Activated CD4-positive, alpha-beta memory T cell treated with anti-CD3 and anti-CD28 coated beads for 36 hours (primary cell): ENCODE data around the gene PHACTR1. TPM values are rescaled to one million over a fixed set of nuclear protein-coding genes. Genes with fewer than 3 reads are reported as not detected.

Experiments used
- CTCF ChIA-PET: fragments of 350-600 bp; sonication (Branson Sonifier 250); formaldehyde crosslinking; loops from one replicate; lab custom pipeline; 2021; ENCODE audit warnings: antibody characterized with exemption, inconsistent platforms; lab: Charles Lee
- POLR2A ChIA-PET: fragments of 350-600 bp; sonication (Branson Sonifier 250); formaldehyde crosslinking; loops from one replicate; lab custom pipeline; 2021; ENCODE audit warnings: antibody characterized with exemption; lab: Charles Lee
- DNase-seq: peaks from one replicate; pipeline ENCODE4 v3.0.0-alpha.2; 2020
- H3K27ac Mint-ChIP-seq: one replicate; pipeline ENCODE4 v1.8.0; 2021; ENCODE audit warnings: mixed read lengths
- H3K27me3 Mint-ChIP-seq: one replicate; pipeline ENCODE4 v1.8.0; 2021; ENCODE audit warnings: mixed read lengths
- H3K36me3 Mint-ChIP-seq: one replicate; pipeline ENCODE4 v1.8.0; 2021; ENCODE audit warnings: mixed read lengths
- H3K4me1 Mint-ChIP-seq: one replicate; pipeline ENCODE4 v1.8.0; 2021; ENCODE audit warnings: low read depth, mixed read lengths
- H3K4me3 Mint-ChIP-seq: one replicate; pipeline ENCODE4 v1.8.0; 2021; ENCODE audit warnings: mild to moderate bottlenecking, mixed read lengths
- H3K9me3 Mint-ChIP-seq: one replicate; pipeline ENCODE4 v1.8.0; 2021; ENCODE audit warnings: mixed read lengths
- intact Hi-C: fragments of 100-400 bp; cut with micrococcal nuclease; formaldehyde crosslinking; loops from one replicate; pipeline ENCODE4 v1.15.1; 2023
- total RNA-seq, 2 experiments: library from RNA; stranded (reverse); gene quantifications; one replicate each; pipeline ENCODE4 v1.2.3, GENCODE V29; 2021

The PHACTR1 gene
- total RNA-seq, 2 experiments from 2014 or later: not detected

DNA sequence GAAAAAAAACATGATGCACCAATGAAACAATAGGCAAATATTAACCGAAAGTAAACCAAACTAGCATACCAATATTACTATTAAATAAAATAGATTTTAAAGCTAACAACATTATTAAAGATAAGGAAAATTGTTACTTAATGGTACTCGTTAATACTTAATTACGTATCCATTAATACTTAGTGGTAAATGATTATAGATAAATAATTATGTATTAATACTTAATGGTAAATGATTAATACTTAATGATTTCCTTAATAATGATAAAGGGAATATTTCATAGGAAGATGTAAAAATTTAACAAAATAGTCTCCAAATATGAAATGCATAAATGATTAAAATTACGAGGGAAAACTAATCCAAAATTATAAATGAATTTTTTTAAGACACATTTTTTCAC, 278.9 kb downstream of the PHACTR1 start:
- H3K4me3 Mint-ChIP-seq: no peak overlapping the region
- no peak for DNase-seq
- no peaks in the 10 kb centered on the region for H3K9me3 Mint-ChIP-seq
- intact Hi-C loops: no loop called here
- H3K4me1 Mint-ChIP-seq: no peaks in the 10 kb centered on the region
- ChIA-PET POLR2A (no interaction called here), CTCF (no interaction called here)
- H3K27me3 Mint-ChIP-seq: peaks cover 12% of the 10 kb centered on the region
- H3K27ac Mint-ChIP-seq: no peak overlapping the region
- no peaks in the 10 kb centered on the region for H3K36me3 Mint-ChIP-seq

DNA sequence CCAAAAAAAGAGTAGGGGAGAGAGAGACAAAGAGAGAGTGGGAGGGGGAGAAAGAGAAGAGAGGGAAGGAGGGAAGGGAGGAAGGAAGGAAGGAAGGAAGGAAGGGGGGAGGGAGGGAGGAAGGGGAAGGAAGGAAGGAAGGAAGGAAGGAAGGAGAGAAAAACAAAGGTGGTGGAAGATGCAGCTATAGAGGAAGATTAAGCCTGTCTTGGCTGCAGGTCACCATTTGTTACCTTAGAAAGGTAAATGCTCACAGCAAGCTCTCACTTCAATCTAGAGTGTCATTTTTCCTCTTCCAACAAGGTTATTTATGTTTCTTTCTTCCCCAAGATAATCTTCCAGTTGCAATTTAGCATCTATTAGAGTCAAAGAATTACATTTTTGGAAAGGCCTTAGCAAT, 284.0 kb downstream of the PHACTR1 start:
- Mint-ChIP-seq H3K27ac (no peak overlapping the region), H3K9me3 (no peaks in the 10 kb centered on the region), H3K4me1 (no peaks in the 10 kb centered on the region), H3K36me3 (no peaks in the 10 kb centered on the region), H3K4me3 (no peak overlapping the region), H3K27me3 (peaks cover 3% of the 10 kb centered on the region)
- CTCF ChIA-PET: no interaction called here
- DNase-seq: no peak
- POLR2A ChIA-PET: no interaction called here
- intact Hi-C loops: no loop called here

DNA sequence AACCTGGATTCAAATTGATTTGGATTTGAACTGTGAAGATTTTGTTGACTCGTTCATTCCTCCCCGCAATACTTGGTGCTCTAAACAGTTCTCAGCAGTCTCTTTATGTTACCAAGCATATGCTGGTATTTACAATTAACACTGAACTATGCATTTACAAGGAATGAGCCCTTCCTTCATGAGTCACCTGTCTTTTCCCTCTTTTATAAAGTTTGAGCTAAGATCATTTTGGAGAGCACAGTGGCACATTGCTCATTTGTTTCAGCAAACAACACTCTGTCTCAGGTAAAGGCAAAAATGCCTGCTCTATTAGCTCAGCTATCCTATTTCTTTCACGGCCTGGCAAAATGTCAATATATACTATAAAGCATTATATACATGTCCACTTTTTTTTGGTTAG, 285.4 kb downstream of the PHACTR1 start:
- CTCF ChIA-PET: interaction anchor here (0.6 kb wide), 1 partner anchor 125 kb away, joined by 3 read pairs; no protein-coding TSS in a partner anchor
- no peak for DNase-seq
- Mint-ChIP-seq H3K4me3 (no peak overlapping the region), H3K9me3 (no peaks in the 10 kb centered on the region), H3K36me3 (no peaks in the 10 kb centered on the region), H3K27ac (no peak overlapping the region), H3K4me1 (no peaks in the 10 kb centered on the region), H3K27me3 (peaks cover 6% of the 10 kb centered on the region)
- intact Hi-C loops: no loop called here
- POLR2A ChIA-PET: no interaction called here

DNA sequence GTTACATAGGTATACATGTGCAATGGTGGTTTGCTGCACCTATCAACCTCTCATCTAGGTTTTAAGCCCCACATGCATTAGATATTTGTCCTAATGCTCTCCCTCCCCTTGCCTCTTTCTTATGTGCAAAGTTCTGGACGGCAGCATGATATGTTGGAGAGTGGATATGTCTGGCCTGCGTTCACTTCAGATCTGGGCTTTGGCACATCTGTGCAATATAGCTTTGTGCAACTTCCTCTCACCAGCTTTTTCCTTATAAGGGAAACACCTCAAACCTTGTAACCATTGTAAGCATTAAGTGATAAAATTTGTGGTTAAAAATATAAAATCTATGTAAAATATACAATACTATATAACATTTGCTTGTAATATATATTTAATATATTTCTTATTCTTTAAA, 288.0 kb downstream of the PHACTR1 start:
- intact Hi-C loops: no loop called here
- Mint-ChIP-seq H3K27me3 (peaks cover 10% of the 10 kb centered on the region), H3K9me3 (no peaks in the 10 kb centered on the region), H3K4me1 (no peaks in the 10 kb centered on the region), H3K36me3 (no peaks in the 10 kb centered on the region), H3K4me3 (no peak overlapping the region), H3K27ac (no peak overlapping the region)
- CTCF ChIA-PET: no interaction called here
- no peak for DNase-seq
- POLR2A ChIA-PET: no interaction called here

DNA sequence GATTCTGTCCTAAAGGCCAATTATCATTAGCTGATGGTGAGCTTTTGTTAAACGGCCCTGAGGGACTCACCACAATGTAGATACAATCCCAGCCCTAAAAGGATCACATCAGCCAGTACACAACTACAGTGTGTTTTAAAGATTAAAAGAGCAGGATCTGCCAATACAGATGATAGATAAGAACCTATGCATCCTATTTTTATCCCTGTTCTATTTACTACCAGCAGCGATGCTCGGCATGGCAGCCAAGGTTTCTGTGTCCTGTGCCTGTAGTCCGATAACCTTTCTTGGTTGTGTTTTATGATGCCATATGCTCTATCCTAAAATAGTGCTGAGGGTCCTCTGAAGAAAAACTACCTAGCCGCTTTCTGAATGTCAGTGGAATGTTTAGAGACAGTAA, 289.4 kb downstream of the PHACTR1 start:
- intact Hi-C loops: no loop called here
- H3K36me3 Mint-ChIP-seq: no peaks in the 10 kb centered on the region
- no peak overlapping the region for H3K4me3 Mint-ChIP-seq
- H3K27me3 Mint-ChIP-seq: peaks cover 19% of the 10 kb centered on the region
- H3K9me3 Mint-ChIP-seq: no peaks in the 10 kb centered on the region
- ChIA-PET POLR2A (no interaction called here), CTCF (no interaction called here)
- H3K27ac Mint-ChIP-seq: no peak overlapping the region
- no peaks in the 10 kb centered on the region for H3K4me1 Mint-ChIP-seq
- no peak for DNase-seq

DNA sequence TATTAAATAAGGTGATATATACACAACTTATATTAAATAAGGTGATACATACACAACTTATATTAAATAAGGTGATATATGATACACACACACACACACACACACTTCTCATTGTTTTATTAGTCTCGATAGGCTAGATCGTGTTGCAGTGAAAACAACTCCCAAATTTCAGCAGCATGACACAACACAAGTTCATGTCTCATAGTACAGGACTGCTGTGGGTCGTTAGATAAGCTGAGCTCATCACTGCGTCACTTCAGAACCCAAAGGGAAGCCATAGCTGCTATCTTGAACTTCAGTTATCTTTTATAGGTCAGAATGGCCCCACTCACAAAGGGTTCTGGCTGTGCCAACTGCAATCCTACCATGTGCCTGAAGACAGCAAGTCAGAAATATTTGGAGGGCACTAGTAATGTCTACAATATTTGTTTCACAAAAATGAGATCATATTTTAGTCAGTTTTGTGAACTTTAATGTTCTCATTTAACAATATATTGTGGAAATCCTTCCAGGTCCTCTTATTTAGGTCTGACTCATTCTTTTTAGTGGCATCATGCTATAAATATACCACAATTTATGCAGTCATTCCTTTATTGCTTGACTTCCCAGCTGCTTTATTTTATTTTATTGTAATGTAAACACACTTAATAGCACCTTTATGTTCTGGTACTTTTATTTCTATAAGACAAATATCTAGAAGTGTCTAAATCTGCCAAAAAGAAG, 290.2 kb downstream of the PHACTR1 start:
- POLR2A ChIA-PET: no interaction called here

DNA sequence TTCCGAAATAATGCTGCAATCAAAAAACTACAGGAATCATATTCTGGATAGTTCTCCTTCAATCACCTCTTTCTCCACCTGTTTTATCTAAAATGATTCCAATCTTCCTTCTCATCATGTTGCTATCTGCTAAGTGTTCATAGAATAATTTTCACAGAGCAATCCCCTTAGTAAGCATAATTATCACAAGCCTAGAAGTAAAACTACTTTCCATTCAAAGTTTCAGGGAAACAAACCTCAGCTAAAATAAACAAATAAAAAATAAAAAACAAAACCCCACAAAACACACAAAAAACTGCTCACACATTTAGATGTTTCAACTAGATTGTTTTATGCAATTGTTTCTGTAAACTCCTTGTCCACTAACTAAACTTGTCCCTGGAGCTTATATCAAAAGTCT, 291.2 kb downstream of the PHACTR1 start:
- no peaks in the 10 kb centered on the region for H3K9me3 Mint-ChIP-seq
- no peaks in the 10 kb centered on the region for H3K4me1 Mint-ChIP-seq
- ChIA-PET POLR2A (no interaction called here), CTCF (no interaction called here)
- no peaks in the 10 kb centered on the region for H3K36me3 Mint-ChIP-seq
- no peak overlapping the region for H3K27ac Mint-ChIP-seq
- no peak for DNase-seq
- no peak overlapping the region for H3K4me3 Mint-ChIP-seq
- intact Hi-C loops: loop anchor here (2.0 kb wide), 1 partner anchor 19 kb away; no protein-coding TSS in a partner anchor
- H3K27me3 Mint-ChIP-seq: peaks cover 30% of the 10 kb centered on the region

More for the DNA sequence above, 290.2 kb downstream of the PHACTR1 start:
- CTCF ChIA-PET: no interaction called here
- no peak overlapping the region for H3K4me3 Mint-ChIP-seq
- no peaks in the 10 kb centered on the region for H3K36me3 Mint-ChIP-seq
- H3K27ac Mint-ChIP-seq: no peak overlapping the region
- intact Hi-C loops: no loop called here
- H3K9me3 Mint-ChIP-seq: no peaks in the 10 kb centered on the region
- H3K27me3 Mint-ChIP-seq: peaks cover 21% of the 10 kb centered on the region
- DNase-seq: no peak
- H3K4me1 Mint-ChIP-seq: no peaks in the 10 kb centered on the region

DNA sequence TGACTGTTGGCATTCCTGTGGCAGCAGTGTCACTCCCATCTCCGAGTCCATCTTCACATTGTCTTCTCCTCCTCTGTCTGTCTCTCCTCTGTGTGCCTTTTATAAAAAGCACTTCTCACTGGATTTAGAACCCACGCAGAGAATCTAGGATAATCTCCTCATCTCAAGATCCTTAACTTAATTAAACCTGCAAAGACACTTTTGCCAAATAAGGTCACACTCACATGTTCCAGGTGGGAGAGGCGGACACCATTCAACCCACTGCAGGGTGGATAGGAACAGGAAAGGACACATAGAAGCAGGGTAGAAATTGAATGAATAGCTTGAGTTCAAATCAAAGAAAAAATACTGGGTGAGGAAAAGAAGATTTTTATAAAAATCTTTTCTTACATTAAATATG, 292.5 kb downstream of the PHACTR1 start:
- DNase-seq: no peak
- intact Hi-C loops: loop anchor here (2.0 kb wide), 1 partner anchor 18 kb away; no protein-coding TSS in a partner anchor
- peaks cover 7% of the 10 kb centered on the region for H3K4me1 Mint-ChIP-seq
- H3K4me3 Mint-ChIP-seq: no peak overlapping the region
- peaks cover 38% of the 10 kb centered on the region for H3K27me3 Mint-ChIP-seq
- CTCF ChIA-PET: no interaction called here
- POLR2A ChIA-PET: no interaction called here
- no peaks in the 10 kb centered on the region for H3K36me3 Mint-ChIP-seq
- no peak overlapping the region for H3K27ac Mint-ChIP-seq
- no peaks in the 10 kb centered on the region for H3K9me3 Mint-ChIP-seq

DNA sequence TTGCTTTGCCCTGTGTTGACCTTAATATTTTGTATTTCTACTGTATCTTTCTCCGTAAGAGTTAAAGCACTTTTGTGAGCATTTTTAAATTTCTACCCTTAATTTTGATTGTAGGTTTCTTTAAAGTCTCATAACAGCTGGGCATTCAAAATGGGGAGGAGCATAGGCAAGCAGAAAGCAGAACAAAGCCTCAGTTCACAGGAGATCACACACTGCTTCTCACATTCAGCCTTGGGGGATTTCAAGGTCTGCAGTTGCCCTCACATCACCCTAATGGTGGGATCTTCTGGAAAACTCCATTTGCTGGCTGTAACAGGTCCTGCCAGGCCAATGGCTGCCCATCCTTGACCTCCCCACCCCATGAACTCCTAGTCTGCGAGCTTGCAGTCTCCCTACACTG, 292.9 kb downstream of the PHACTR1 start:
- Mint-ChIP-seq H3K27me3 (peaks cover 39% of the 10 kb centered on the region), H3K27ac (no peak overlapping the region)

DNA sequence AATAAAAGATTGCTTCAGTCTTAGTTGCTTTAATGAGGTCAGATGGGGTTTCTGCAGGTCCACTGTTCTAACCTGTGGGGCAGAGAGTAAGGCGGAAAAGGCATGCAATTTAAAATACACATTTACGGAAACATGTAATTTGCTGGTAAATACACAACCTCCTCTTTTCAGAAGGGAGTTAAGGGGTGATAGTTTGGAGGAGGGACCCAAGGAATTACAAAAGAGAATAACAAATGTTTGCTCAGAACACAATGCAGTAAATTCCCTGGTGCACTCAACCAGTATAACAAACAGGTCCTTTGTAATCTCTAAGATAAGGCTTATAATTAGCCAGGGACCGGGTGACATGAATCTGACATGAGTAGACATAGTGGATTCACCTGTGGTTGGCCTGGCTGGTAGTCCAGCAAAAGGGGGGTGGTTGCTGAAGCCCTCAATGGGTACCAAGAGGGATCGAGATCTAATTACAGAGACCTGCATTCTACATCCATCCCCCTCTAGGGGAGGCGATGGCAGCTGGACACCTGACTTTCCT, 295.1 kb downstream of the PHACTR1 start:
- H3K27me3 Mint-ChIP-seq: peaks cover 49% of the 10 kb centered on the region
- intact Hi-C loops: no loop called here
- POLR2A ChIA-PET: no interaction called here

More for the DNA sequence above, 292.9 kb downstream of the PHACTR1 start:
- ChIA-PET POLR2A (no interaction called here), CTCF (no interaction called here)
- H3K4me3 Mint-ChIP-seq: no peak overlapping the region
- H3K9me3 Mint-ChIP-seq: no peaks in the 10 kb centered on the region
- H3K4me1 Mint-ChIP-seq: peaks cover 7% of the 10 kb centered on the region
- DNase-seq: no peak
- H3K36me3 Mint-ChIP-seq: no peaks in the 10 kb centered on the region
- intact Hi-C loops: loop anchor here (2.0 kb wide), 1 partner anchor 17 kb away; no protein-coding TSS in a partner anchor

DNA sequence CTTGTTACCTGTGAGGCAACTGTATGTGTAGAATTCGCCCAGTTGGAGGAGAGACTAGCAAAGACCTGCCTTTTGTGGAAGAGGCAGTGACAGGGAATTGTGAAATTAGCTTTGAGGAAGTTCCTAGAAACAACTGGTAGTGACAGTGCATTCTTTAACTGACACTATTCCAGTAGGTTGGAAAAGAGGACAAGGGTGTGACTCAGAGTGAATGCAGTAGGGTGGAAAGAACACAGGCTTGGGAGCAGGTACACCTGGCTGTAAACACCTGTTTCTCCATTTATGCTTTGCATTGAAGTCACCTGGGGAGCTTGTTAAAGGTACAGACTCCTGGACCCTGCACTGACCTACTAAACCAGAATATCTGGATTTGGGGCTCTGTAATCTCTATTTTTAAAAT, 295.7 kb downstream of the PHACTR1 start:
- no peak overlapping the region for H3K27ac Mint-ChIP-seq
- H3K36me3 Mint-ChIP-seq: no peaks in the 10 kb centered on the region
- CTCF ChIA-PET: no interaction called here
- no peak overlapping the region for H3K4me3 Mint-ChIP-seq
- peaks cover 7% of the 10 kb centered on the region for H3K4me1 Mint-ChIP-seq
- peaks cover 52% of the 10 kb centered on the region for H3K27me3 Mint-ChIP-seq
- POLR2A ChIA-PET: no interaction called here
- intact Hi-C loops: no loop called here
- H3K9me3 Mint-ChIP-seq: no peaks in the 10 kb centered on the region
- no peak for DNase-seq

More for the DNA sequence above, 295.1 kb downstream of the PHACTR1 start:
- Mint-ChIP-seq H3K4me1 (peaks cover 7% of the 10 kb centered on the region), H3K36me3 (no peaks in the 10 kb centered on the region), H3K9me3 (no peaks in the 10 kb centered on the region), H3K4me3 (no peak overlapping the region), H3K27ac (no peak overlapping the region)
- DNase-seq: no peak
- CTCF ChIA-PET: no interaction called here

DNA sequence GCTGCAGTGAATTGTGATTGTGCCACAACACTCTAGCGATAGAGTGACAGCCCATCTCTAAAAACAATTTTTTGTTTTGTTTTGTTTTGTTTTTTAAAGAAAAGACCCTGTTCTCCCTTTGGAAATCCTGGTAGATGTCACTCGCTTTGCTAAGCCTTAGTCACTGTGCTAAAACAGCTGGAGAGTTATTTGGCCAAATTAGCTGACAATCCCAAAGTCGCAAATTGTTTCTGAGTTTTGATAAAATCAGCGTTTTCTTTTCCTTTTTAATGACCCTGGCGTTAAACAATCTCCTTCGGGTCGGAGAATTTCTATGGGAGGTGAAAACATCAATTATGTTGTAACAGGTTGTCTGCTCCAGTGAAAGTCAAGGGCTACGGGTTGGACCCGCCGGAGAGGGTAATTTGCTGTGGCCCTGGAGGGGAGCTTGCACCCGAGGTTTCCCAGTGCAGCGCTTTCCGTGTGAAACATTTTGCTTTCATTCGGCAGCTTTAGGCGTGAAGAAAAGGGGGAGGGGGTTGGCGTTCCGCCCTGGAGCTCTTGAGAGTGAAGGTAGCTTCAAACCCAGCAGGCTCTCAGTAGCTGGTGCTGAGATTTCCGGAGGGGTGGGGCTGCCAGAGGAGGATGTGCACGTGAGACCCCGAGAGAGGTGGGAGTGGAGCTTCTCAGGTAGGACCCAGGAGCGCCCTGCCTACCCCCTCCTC, 296.6 kb downstream of the PHACTR1 start:
- no peak for DNase-seq
- Mint-ChIP-seq H3K36me3 (no peaks in the 10 kb centered on the region), H3K4me3 (peak overlapping the region; percentile 26), H3K27ac (no peak overlapping the region), H3K4me1 (peaks cover 7% of the 10 kb centered on the region), H3K27me3 (peaks cover 54% of the 10 kb centered on the region), H3K9me3 (no peaks in the 10 kb centered on the region)
- intact Hi-C loops: no loop called here
- ChIA-PET POLR2A (no interaction called here), CTCF (no interaction called here)
